ENCODE measurements around the gene TOPBP1.
"Not testable (repeated sequence)": the region's sequence is repeated elsewhere in the genome, so short reads cannot be mapped to it uniquely, and the experiment has no call there.

- TF ChIP-seq CTCF (conservative IDR thresholded peaks at IDR 0.05; ENCODE audit: low read length); EZH2phosphoT487 (IDR thresholded peaks at IDR 0.05; ENCODE audit: borderline replicate concordance, low read depth, low read length): not testable (repeated sequence)
Observed at GRCh38 chr3:133551589-133551988, 110.2 kb downstream of the TOPBP1 start.

Measured in OCI-LY7 (cell line).